ENCODE data around the gene TMX3.
A peak's percentile ranks its signal among the peaks of the same experiment; 100 is the strongest.

Gene TMX3, protein sequence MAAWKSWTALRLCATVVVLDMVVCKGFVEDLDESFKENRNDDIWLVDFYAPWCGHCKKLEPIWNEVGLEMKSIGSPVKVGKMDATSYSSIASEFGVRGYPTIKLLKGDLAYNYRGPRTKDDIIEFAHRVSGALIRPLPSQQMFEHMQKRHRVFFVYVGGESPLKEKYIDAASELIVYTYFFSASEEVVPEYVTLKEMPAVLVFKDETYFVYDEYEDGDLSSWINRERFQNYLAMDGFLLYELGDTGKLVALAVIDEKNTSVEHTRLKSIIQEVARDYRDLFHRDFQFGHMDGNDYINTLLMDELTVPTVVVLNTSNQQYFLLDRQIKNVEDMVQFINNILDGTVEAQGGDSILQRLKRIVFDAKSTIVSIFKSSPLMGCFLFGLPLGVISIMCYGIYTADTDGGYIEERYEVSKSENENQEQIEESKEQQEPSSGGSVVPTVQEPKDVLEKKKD

DNA sequence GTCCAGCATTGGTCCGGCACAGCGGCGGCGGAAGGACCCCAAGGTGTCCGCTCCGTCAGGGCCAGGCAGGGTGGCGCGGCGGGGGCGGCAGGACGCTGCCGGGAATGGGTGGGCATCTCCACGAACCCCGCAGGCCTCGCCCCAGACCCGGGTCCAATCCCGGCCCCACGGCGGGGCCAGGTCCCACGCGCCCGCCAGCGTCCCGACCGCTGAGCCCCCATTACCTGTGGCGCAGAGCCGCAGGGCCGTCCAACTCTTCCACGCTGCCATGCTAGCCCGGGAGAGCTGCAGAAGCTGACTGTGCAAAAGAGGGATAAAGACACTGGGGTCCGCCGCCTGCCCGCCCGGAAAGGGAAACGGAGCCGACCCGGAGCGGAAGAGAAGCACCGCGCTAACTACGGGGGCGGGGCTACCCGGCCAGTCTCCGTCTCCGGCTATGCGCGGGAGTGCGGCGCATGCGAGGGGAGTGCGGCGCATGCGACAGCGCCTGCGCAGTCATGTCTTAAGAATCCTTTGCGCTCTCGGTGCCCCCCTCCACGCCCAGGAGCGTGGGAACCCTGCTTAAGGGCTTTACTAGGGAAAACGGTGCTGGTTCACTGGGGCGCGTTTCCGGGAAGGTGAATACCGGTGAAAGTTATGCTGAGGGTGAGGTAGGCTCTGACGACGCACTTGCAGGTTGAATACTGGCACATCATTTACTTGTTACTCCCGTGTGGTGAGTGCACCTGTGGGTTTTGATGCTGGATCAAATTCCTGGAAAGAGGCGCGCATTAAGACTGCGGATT is at the start of gene TMX3:
TSS of gene TMX3 (minus strand) at position 397 of the 785 bp plus-strand sequence. CDS start at position 270, 127 bp downstream.
- peak; percentile 89 for DNase-seq (ENCODE audit: low read depth)

- no peak for DNase-seq (ENCODE audit: low read depth)
Observed at GRCh38 chr18:68764016-68764415, 49.1 kb upstream of the TMX3 start.

GRCh38 chr18:68763083-68763482 is 48.2 kb upstream of the TMX3 start:
- no peak for DNase-seq (ENCODE audit: low read depth)

GRCh38 chr18:68759308-68759707 is 44.4 kb upstream of the TMX3 start:
- no peak for DNase-seq (ENCODE audit: low read depth)

DNA sequence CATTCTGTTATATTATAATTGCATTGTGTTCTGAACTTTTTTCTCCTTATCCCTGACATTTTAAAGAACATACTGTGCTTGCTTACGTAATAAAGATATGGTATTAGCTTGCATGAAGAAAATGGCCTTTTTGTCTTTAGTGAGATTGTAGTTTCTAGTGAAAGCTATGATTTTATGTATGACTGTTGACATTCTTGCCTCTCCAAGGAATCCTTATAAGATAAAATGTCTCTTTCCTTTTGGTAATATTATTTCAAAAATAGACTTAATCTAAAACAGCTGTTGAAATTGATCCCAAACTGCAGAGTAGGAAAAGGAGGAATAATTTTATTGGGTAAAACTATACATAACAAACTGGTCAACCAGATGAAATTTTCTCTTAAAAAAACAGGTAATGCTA is 42.2 kb upstream of the TMX3 start:
- DNase-seq (ENCODE audit: low read depth): no peak

GRCh38 chr18:68742206-68742605 is 27.3 kb upstream of the TMX3 start:
- DNase-seq (ENCODE audit: low read depth): no peak

- no peak for DNase-seq (ENCODE audit: low read depth)
Observed at GRCh38 chr18:68740966-68741365, 26.1 kb upstream of the TMX3 start.

GRCh38 chr18:68739462-68739861 is 24.6 kb upstream of the TMX3 start:
- no peak for DNase-seq (ENCODE audit: low read depth)

- DNase-seq (ENCODE audit: low read depth): no peak
Observed at GRCh38 chr18:68738564-68738963, 23.7 kb upstream of the TMX3 start.

DNA sequence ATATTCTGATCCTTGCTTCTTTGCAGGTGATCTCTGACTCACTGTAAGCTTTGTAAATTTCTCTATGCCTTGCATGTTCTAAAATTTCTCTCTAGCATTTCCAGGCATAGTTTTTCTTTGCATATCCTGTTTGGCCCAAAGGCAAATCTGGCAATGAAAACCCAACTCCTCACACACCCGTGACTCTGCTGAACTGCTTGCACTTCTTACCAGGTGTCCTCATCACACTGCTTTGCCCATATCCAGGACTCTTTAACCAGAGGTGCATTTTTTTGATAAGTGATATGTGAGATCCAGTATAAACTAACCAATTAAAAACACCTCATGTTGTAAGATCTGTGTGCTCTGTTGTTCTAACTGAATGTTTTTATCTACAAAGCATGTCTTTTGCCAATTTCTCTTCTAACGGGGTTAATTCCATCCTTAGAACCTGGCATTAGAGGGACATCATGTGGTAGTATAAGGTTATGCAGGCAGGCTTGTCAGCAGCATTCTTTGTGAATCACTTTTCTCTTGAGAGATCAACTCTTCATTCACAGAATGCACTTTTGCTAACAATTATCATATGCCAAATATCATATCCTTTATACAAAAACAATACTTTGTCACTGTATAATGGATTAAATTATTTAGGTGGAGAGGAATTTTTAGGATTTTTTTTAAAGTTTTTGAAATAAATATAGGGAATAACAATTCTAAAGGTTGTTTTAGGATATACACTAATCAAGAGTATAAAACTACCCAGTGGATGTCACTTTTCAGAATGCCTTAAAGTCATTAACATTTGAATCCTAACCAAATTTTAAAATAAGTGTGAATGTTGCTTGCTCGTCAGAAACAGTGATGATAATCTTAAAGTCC is 20.8 kb upstream of the TMX3 start:
- no peak for DNase-seq (ENCODE audit: low read depth)

- DNase-seq (ENCODE audit: low read depth): no peak
Observed at GRCh38 chr18:68734308-68734707, 19.4 kb upstream of the TMX3 start.

DNA sequence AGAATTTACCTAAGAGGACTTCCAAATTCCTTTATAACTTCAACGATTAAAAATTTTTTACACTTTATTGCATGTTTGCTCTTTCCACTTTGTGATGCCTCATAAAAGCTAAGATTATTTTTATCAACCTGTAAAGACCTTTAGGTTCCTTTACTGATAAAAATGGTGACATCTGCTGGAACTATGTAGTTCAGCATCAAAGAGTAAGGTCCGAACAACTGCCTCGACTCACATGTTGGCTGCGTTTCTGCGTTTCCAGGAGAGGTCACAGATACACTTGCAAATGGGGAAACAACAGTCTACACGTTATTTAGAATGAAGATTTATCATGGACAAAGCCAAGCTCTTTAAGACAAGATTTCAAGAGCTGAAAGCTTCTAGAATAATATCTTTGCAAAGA is 18.8 kb upstream of the TMX3 start:
- no peak for DNase-seq (ENCODE audit: low read depth)

DNA sequence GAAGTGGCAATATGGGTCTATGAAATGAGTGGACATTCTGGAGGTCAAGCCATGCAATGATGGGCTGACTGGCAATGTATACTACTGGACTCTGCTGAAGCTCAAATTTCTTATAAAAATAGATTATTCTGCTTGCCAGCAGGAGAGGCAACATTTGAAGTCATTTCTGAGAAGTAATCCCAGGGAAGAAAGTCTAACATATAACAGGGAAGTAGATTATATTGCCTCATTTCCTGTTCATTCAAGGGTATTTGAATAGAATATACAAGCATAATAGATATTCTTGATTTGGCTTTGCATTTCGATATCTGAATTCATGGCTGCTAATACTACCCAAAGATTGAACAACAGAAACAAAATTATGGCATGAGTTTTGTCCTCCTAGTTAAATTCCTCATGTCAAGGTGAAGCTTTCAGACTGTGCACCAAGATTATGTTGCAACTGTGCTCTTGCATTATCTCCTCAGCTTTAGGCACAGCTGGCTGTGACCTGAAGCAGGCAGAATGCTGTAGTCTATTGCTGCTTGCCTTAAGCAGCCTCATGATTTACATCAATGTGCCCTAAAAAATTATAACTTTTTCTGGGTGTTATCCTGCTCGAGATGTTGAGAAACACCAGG is 13.3 kb upstream of the TMX3 start:
- no peak for DNase-seq (ENCODE audit: low read depth)

DNA sequence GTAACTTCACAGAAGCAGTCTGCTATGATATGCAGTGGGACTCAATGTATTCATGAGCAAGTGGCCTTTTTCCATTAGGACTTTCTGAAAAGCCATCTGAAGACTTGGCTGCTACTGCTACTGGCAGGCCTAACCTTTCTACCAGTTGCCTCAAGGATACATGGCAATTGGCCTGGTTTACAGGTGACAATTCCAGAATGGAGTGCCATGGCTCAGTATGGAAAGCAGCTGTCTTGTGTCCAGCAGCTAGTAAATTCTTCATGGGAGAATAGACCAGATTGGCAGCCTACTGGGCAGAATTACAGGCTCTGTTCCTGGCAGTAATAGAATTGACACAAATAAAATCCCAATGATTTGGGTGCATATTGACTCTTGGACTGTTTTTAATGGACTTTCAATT is 12.6 kb upstream of the TMX3 start:
- no peak for DNase-seq (ENCODE audit: low read depth)

DNA sequence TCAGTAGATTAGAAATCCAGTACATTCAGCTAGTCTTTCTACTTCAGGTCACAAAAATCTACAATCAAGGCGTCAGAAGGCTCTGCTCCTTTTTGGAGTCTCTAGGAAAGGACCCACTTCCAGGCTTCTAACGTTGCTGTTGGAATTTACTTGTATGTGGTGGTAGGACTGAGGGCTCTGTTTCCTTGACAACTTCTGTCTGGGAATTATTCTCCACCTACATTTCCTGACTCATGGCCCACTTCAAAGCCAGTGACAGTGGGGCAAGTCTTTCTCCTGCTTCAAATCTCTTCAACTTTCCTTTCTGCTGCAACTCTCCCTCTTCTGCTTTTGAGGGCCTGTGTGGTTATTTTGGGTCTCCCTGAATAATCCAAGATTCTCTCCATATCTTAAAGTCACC is 10.4 kb upstream of the TMX3 start:
- no peak for DNase-seq (ENCODE audit: low read depth)

GRCh38 chr18:68724021-68724420 is 9.1 kb upstream of the TMX3 start:
- no peak for DNase-seq (ENCODE audit: low read depth)

GRCh38 chr18:68723539-68723938 is 8.6 kb upstream of the TMX3 start:
- DNase-seq (ENCODE audit: low read depth): no peak

- DNase-seq (ENCODE audit: low read depth): no peak
Observed at GRCh38 chr18:68722821-68723220, 7.9 kb upstream of the TMX3 start.

- DNase-seq (ENCODE audit: low read depth): no peak
Observed at GRCh38 chr18:68721681-68722583, 7.0 kb upstream of the TMX3 start.

GRCh38 chr18:68714366-68714711 is 569 bp downstream of the TMX3 start:
- no peak for DNase-seq (ENCODE audit: low read depth)

- DNase-seq (ENCODE audit: low read depth): no peak
Observed at GRCh38 chr18:68713796-68714195, 1.1 kb downstream of the TMX3 start.

Data from stimulated activated CD8-positive, alpha-beta memory T cell treated with anti-CD3 and anti-CD28 coated beads, Interleukin-12 subunit alpha, Interleukin-12 subunit beta, amount 100 ng/mL, for 4 hours (primary cell).